Astrocyte (in vitro differentiated cells and primary cell): Measurements from ENCODE around the gene CCT6A. TPM values are rescaled to one million over a fixed set of nuclear protein-coding genes. Genes with fewer than 3 reads are reported as not detected.

Experiments
- DNase-seq: peaks from one replicate; pipeline ENCODE4 v3.0.0-alpha.2; 2010; ENCODE audit warnings: low read depth
- FAIRE-seq: peaks from 2 replicates; lab custom pipeline; 2011; peaks lifted over from hg19 to GRCh38; lab: Jason Lieb, UNC
- H2AFZ ChIP-seq: 2 replicates; pipeline ENCODE4 v1.6.0; 2012; ENCODE audit warnings: low read depth, low read length, inconsistent platforms
- H3K27ac ChIP-seq: 2 replicates; pipeline ENCODE4 v1.5.1; 2011; ENCODE audit warnings: low read depth, low read length, inconsistent platforms
- H3K27me3 ChIP-seq: 2 replicates; pipeline ENCODE4 v1.6.0; 2011; ENCODE audit warnings: low read length, inconsistent platforms; ENCODE audit not compliant: insufficient read depth
- H3K36me3 ChIP-seq: 2 replicates; pipeline ENCODE4 v1.5.1; 2011; ENCODE audit warnings: low read length, inconsistent platforms; ENCODE audit not compliant: insufficient read depth
- H3K4me1 ChIP-seq: 2 replicates; pipeline ENCODE4 v1.5.1; 2011; ENCODE audit warnings: low read length, inconsistent platforms; ENCODE audit not compliant: insufficient read depth
- H3K4me2 ChIP-seq: 2 replicates; pipeline ENCODE4 v1.6.0; 2012; ENCODE audit warnings: low read length, inconsistent platforms
- H3K4me3 ChIP-seq: 2 replicates; pipeline ENCODE4 v1.5.1; 2011; ENCODE audit warnings: low read depth, mild to moderate bottlenecking, low read length, inconsistent platforms; ENCODE audit not compliant: insufficient read depth
- H3K79me2 ChIP-seq: 2 replicates; pipeline ENCODE4 v1.6.0; 2012; ENCODE audit warnings: mild to moderate bottlenecking, low read length, inconsistent platforms; ENCODE audit not compliant: insufficient read depth
- H3K9ac ChIP-seq: 2 replicates; pipeline ENCODE4 v1.6.0; 2012; ENCODE audit warnings: mild to moderate bottlenecking, low read length, inconsistent platforms
- H3K9me3 ChIP-seq: 2 replicates; pipeline ENCODE4 v1.5.1; 2012; ENCODE audit warnings: low read depth, mild to moderate bottlenecking, low read length, inconsistent platforms; ENCODE audit not compliant: insufficient read depth
- H4K20me1 ChIP-seq: 2 replicates; pipeline ENCODE4 v1.6.0; 2012; ENCODE audit warnings: low read length, inconsistent platforms; ENCODE audit not compliant: insufficient read depth
- H3K27ac Mint-ChIP-seq: one replicate; pipeline ENCODE4 v1.8.0; 2021; ENCODE audit warnings: mild to moderate bottlenecking, mixed read lengths; ENCODE audit not compliant: unreplicated experiment
- H3K27me3 Mint-ChIP-seq: one replicate; pipeline ENCODE4 v1.8.0; 2021; ENCODE audit warnings: low read depth, mixed read lengths; ENCODE audit not compliant: unreplicated experiment
- H3K36me3 Mint-ChIP-seq: one replicate; pipeline ENCODE4 v1.8.0; 2021; ENCODE audit warnings: low read depth, mixed read lengths; ENCODE audit not compliant: unreplicated experiment
- H3K4me1 Mint-ChIP-seq: one replicate; pipeline ENCODE4 v1.8.0; 2021; ENCODE audit warnings: low read depth, mixed read lengths; ENCODE audit not compliant: unreplicated experiment
- H3K4me3 Mint-ChIP-seq: one replicate; pipeline ENCODE4 v1.8.0; 2021; ENCODE audit warnings: mild to moderate bottlenecking, moderate library complexity, mixed read lengths; ENCODE audit not compliant: unreplicated experiment
- H3K9me3 Mint-ChIP-seq: one replicate; pipeline ENCODE4 v1.8.0; 2021; ENCODE audit warnings: mild to moderate bottlenecking, mixed read lengths; ENCODE audit not compliant: unreplicated experiment
- CTCF ChIP-seq: IDR thresholded peaks from 2 replicates; pipeline ENCODE4 v1.5.1; 2011; ENCODE audit warnings: low read depth, mild to moderate bottlenecking, inconsistent platforms, low read length, moderate library complexity; ENCODE audit not compliant: insufficient read depth
- EZH2 ChIP-seq: IDR thresholded peaks from 2 replicates; pipeline ENCODE4 v1.6.1; 2012; ENCODE audit warnings: mild to moderate bottlenecking, low read length, inconsistent platforms; ENCODE audit not compliant: insufficient read depth
- total RNA-seq: library from RNA; stranded (reverse); gene quantifications from 2 replicates; pipeline ENCODE4 v1.2.1, GENCODE V29; 2021

CCT6A gene
- total RNA-seq, 1 donor from 2014 or later, result 180 TPM

GRCh38 chr7:56062382-56062781, 10.8 kb downstream of the CCT6A start:
- no peak for TF ChIP-seq EZH2
- TF ChIP-seq CTCF, result no peak
- Histone ChIP-seq H4K20me1 (peaks cover 24% of the 10 kb centered on the region), H3K4me1 (peaks cover 28% of the 10 kb centered on the region), H3K27ac (peak overlapping the region; percentile 83), H2AFZ (no peak overlapping the region), H3K9ac (peak overlapping the region; percentile 49), H3K9me3 (no peaks in the 10 kb centered on the region), H3K36me3 (peaks cover 45% of the 10 kb centered on the region), H3K27me3 (no peaks in the 10 kb centered on the region), H3K79me2 (peaks cover 52% of the 10 kb centered on the region), H3K4me2 (peak overlapping the region; percentile 67), H3K4me3 (peak overlapping the region; percentile 31)
- Mint-ChIP-seq H3K36me3 (no peaks in the 10 kb centered on the region), H3K4me1 (peaks cover 27% of the 10 kb centered on the region), H3K9me3 (no peaks in the 10 kb centered on the region), H3K27ac (peak overlapping the region; percentile 70), H3K27me3 (no peaks in the 10 kb centered on the region), H3K4me3 (peak overlapping the region; percentile 22)
- no peak for FAIRE-seq
- peak; percentile 91 for DNase-seq

- no peak overlapping the region for H2AFZ ChIP-seq
- peak overlapping the region; percentile 88 for H3K4me2 ChIP-seq
- peak overlapping the region; percentile 81 for H3K27ac ChIP-seq
- peaks cover 47% of the 10 kb centered on the region for H3K79me2 ChIP-seq
- H3K4me1 ChIP-seq, result peaks cover 28% of the 10 kb centered on the region
- DNase-seq (no peak), FAIRE-seq (no peak)
- H3K9me3 ChIP-seq, result no peaks in the 10 kb centered on the region
- H3K27me3 Mint-ChIP-seq, result no peaks in the 10 kb centered on the region
- no peaks in the 10 kb centered on the region for H3K27me3 ChIP-seq
- peaks cover 36% of the 10 kb centered on the region for H3K36me3 ChIP-seq
- no peaks in the 10 kb centered on the region for H3K36me3 Mint-ChIP-seq
- peak overlapping the region; percentile 90 for H3K27ac Mint-ChIP-seq
- H3K4me1 Mint-ChIP-seq, result peaks cover 27% of the 10 kb centered on the region
- H3K4me3 ChIP-seq, result peak overlapping the region; percentile 92
- H3K9ac ChIP-seq, result peak overlapping the region; percentile 91
- no peaks in the 10 kb centered on the region for H3K9me3 Mint-ChIP-seq
- H3K4me3 Mint-ChIP-seq, result peak overlapping the region; percentile 93
- TF ChIP-seq EZH2 (no peak), CTCF (no peak)
- peaks cover 24% of the 10 kb centered on the region for H4K20me1 ChIP-seq
Measured at GRCh38 chr7:56063500-56063881, 11.9 kb downstream of the CCT6A start.

- peaks cover 34% of the 10 kb centered on the region for H3K36me3 ChIP-seq
- H3K27ac ChIP-seq, result peak within 1 kb of the TSS; percentile 83
Measured at GRCh38 chr7:56063882-56064625, 12.5 kb downstream of the CCT6A start, which contains the start of gene SUMF2. SUMF2 (plus strand) TSS chr7:56064286; CDS start chr7:56064312, 26 bp downstream.

More at GRCh38 chr7:56063882-56064625, 12.5 kb downstream of the CCT6A start, which contains the start of gene SUMF2:
- Histone ChIP-seq H3K4me3 (peak within 1 kb of the TSS; percentile 92), H3K9ac (peak within 1 kb of the TSS; percentile 91), H3K27me3 (no peaks in the 10 kb centered on the region), H4K20me1 (peaks cover 24% of the 10 kb centered on the region), H3K4me2 (peak within 1 kb of the TSS; percentile 88), H3K9me3 (no peaks in the 10 kb centered on the region), H3K79me2 (peaks cover 42% of the 10 kb centered on the region), H3K4me1 (peaks cover 28% of the 10 kb centered on the region), H2AFZ (peak within 1 kb of the TSS; percentile 85)
- Mint-ChIP-seq H3K36me3 (no peaks in the 10 kb centered on the region), H3K4me3 (peak within 1 kb of the TSS; percentile 93), H3K4me1 (peaks cover 27% of the 10 kb centered on the region), H3K27me3 (no peaks in the 10 kb centered on the region), H3K9me3 (no peaks in the 10 kb centered on the region), H3K27ac (peak within 1 kb of the TSS; percentile 90)
- no peak for TF ChIP-seq EZH2
- no peak for TF ChIP-seq CTCF
- FAIRE-seq (no peak), DNase-seq (peak; percentile 61)
